HCEC 1CT (cell line): ENCODE data around the gene RBM44.
A peak's percentile ranks its signal among the peaks of the same experiment; 100 is the strongest.

Experiments
- DNase-seq: peaks from one replicate; pipeline ENCODE4 v3.0.0-alpha.2; 2017

RBM44 gene

DNA sequence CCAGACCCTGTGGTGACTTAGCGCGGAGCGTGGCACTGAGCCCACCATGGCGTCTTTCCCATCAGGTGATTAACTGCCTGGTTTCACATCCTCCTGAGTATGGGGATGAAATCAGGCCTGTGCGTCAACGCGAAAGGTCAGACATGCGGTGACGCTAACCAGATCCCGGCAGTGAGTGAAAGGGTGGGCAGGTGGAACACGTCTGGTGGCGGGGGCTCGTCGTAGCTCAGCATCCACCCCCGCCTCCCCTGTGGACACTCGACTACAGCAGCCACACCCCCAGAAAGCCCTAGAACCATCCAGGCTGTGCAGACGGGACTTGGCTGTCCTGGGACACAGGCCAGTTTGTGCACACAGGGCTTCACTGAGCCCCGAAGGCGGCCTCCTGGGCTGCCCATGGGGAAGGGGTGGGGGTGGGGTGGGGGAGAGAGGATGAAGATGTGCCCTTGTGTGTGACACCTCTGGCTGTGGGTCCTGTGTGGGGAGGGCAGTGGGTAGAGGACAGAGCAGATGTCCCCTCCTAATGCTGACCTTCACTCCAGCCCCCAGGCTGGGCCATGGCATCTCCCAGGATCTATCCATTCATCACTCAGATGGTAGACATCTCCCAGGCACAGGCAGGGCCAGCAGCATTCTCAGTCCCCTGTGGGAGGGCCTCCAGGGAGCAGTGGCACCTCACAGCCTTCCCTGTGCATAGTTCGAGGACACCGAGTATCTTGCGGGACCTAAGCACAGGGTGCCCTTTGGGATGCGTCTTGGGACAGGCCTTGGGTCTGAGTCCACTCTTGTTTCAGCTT lies 88.3 kb downstream of the RBM44 start:
- no peak for DNase-seq

DNA sequence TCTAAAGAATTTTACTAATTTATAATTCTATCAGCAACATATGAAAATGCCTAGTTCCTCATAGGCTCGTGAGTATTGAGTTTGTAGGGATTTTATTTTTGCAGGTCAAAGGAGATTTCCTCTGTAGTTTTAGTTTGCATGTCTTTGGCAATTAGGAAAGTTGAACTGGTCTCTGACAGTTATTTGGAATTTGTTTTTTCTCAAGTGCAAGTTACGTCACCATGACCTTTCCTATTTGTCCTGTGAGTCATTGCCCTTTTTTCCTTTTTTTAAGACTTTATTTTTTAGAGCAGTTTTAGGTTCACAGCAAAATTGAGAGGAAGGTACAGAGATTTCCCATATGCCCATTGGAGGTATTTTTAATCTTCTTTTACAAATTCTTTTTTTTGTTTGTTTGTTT lies 89.8 kb downstream of the RBM44 start:
- peak; percentile 79 for DNase-seq

DNA sequence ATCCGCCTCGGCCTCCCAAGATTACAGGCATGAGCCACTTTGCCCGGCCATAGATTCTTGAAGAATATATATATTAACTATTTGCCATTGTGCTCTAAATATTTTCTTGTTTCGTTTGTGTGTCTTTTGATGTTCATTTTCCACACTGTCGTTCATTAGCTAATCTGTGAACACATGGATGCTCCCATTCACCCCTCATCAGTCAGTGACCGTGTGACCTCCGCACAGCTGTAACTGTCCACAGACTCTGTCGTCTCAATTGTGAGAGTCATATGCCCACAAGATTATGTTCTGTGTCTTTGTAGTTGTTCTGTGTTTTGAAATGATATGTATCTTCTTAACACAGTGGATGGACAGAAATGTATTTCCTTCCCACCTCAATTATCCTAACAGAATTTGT lies 90.4 kb downstream of the RBM44 start:
- DNase-seq: no peak

GRCh38 chr2:237889811-237890210 lies 91.2 kb downstream of the RBM44 start:
- no peak for DNase-seq
